Renal pelvis (tissue), 4 donors: Measurements from ENCODE around the gene ZFP36L1. TPM values are rescaled to one million over a fixed set of nuclear protein-coding genes. Genes with fewer than 3 reads are reported as not detected.

ENCODE experiments used
- DNase-seq: peaks from one replicate; pipeline ENCODE4 v3.0.0-alpha.2; 2013
- polyA plus RNA-seq, 3 donors: library from polyadenylated mRNA; unstranded; fragments of 120-200 nt; gene quantifications; one replicate each; pipeline ENCODE4 v1.2.1, GENCODE V29; 2013; ENCODE audit not compliant: insufficient read length in 3 of 3

The ZFP36L1 gene
- polyA plus RNA-seq, 3 donors = 230 to 248 (median 235) TPM

GRCh38 chr14:68819260-68819691, 26.4 kb upstream of the ZFP36L1 start:
- peak; percentile 41 for DNase-seq

GRCh38 chr14:68817506-68818212, 24.8 kb upstream of the ZFP36L1 start:
- no peak for DNase-seq

- no peak for DNase-seq
Observed at GRCh38 chr14:68816943-68817430, 24.1 kb upstream of the ZFP36L1 start.

- peak; percentile 92 for DNase-seq
Observed at GRCh38 chr14:68816183-68816942, 23.5 kb upstream of the ZFP36L1 start.

DNA sequence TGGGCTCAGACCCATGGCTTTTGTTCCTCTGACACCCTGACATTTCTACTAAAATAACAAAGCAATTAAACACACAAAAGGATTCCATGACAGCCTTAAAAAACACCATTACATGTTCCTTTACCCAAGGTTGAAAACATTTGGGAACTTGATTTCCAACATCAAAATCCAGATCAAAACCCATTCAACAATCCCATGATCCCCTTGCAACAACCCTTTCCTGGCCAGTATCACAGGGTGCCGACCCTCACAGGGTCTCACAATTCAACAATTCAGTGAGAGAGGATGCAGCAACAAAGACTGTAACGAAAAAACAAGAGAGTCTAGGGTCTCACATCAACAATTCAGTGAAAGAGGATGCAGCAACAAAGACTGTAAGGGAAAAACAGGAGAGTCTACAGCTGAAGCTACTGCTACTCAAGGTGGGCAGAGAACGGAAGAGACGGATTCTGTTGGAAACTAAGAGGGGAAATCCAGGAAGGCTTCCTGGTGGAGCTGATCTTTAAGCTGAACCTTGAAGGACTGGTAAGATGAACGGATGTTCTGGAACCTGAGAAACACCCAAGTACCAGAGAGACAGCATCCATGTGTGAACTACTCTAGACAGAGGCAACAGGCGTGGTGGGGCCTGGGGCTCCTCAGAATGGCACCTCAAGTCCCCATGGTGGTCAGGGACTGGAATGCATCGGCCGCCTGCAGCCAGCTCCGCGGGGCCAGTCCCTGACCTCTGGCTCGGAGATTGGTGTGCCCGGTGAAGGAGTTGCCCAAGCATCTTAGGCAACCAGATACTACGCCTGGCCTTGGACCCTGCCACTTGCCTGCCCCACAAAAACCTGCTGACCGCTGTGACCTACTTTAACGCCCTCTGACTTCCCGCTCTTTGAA, 22.7 kb upstream of the ZFP36L1 start:
- no peak for DNase-seq

GRCh38 chr14:68814539-68815297, 21.9 kb upstream of the ZFP36L1 start:
- DNase-seq = peak; percentile 94

- DNase-seq = no peak
Observed at GRCh38 chr14:68814238-68814538, 21.3 kb upstream of the ZFP36L1 start.

- no peak for DNase-seq
Observed at GRCh38 chr14:68813318-68813838, 20.5 kb upstream of the ZFP36L1 start.

- no peak for DNase-seq
Observed at GRCh38 chr14:68811171-68811570, 18.3 kb upstream of the ZFP36L1 start.

DNA sequence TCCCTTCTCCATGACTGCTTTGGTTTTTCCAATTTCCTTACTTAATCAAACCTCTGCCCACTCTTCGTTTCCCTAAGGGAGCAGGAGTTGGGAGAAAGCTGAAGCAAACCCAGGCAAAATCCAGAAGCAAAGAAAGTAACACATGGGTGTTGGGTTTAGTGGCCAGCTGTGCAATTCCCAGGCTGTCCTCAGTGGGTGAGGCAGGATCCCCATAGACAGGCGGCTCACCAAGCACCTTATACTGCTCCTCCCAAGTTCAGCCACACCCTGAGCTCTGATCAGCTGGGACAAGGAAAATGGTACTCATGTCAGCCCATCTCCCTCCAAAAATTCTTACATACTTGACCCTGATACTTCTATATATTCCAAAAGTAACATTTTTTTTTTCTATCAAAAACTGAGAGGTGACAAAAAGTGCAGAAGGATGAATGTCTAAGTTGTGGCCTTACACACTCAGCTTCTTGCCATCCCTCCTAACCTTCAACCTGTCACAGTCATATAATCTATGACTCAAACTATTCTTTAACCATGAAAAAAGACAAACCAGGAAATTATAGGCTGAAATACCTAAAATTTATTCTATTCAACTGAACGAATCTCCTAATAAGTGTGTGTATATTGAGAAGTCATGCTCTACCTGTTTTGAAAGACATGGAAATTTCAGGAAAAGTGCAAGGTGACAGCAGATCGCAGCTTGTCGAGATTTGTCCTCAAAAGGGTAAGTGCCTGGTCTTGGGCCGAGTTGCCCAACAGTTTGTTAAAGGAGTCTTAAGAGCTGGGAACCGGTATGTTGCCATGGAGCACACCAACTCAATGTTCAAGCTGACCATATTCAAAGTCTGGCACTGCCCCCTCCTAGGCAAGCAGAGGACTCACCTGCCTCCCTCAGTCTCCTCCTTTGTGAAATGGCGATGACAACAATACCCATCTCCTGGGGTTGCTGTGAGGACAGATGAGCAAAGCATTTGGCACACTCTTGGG, 17.6 kb upstream of the ZFP36L1 start:
- no peak for DNase-seq

DNA sequence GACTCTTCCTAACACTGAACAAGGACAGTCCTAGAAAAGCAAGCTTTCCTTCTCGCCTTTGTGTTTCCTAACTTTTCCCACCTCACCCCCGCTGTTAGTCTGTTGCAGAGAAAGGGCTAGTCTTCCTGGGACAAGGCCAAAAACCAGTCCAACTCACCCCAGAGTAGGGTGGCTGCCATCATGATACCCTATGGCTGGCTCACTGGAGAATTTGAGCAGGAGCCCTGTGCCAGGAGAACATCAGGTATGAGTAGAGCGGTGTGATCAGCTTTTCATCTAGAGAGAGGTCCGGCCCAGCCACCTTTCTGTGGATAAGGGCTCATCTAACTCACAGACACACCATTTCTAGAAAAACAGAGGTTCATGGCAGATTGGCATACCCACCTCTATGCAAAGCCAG, 16.7 kb upstream of the ZFP36L1 start:
- no peak for DNase-seq

DNA sequence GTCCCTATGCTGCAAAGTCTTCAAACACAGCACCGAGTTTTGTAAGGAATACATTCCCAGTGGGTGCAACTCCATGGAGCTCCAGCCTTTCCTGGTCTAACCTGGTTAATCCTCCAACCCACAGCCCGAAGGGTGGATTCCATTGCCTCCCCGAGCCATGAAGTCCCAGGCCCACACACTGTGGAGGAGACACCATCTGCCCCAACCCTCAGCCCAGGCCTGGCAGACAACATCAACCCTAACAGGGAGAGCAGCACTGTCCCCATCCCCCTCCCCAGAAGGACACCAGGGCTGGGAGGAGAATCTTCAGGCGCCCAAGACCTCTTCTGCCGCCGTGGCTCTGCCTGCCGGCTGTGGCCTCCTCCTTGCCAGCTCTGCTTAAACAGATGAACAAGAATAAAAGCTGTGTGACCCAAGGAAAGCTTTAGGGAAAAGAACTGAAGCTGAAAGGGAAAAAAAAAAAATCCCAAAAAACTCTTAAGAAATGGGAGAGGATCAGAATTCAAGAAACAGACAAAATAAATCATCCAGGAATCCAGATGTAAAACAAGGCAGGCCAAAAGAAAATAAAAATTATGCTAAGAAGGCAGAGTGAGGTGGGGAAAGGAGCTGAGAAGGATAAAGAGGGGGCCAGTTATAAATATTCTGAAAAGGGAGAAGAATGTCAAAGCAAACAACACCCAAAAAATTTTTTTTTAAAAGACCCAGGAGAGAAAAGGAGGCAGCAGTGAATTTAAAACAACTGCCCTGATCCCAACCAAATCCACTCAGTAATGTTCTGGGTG, 16.0 kb upstream of the ZFP36L1 start:
- no peak for DNase-seq

GRCh38 chr14:68807987-68808386, 15.1 kb upstream of the ZFP36L1 start:
- no peak for DNase-seq

- peak; percentile 80 for DNase-seq
Observed at GRCh38 chr14:68807148-68807600, 14.3 kb upstream of the ZFP36L1 start.

GRCh38 chr14:68806526-68807147, 13.8 kb upstream of the ZFP36L1 start:
- DNase-seq = no peak

DNA sequence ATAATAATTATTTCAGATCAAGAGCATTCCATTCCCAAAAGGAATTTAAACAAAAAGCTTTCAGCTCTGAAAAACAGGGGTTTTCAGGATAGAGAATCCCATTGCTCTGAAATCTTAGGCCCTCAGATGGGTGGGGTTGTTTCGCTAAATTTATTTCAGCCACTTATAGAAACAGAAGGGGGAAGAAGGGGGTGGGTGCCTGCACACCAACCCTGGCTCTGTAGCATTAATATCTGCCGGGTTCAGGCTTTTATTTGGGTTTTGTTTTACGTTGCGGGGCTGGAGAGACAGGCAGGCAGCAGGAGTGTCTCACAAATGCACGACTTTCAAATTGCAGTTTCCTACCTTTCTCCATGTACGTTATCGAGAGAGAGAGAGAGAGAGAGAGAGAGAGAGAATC, 12.5 kb upstream of the ZFP36L1 start:
- DNase-seq = no peak

DNA sequence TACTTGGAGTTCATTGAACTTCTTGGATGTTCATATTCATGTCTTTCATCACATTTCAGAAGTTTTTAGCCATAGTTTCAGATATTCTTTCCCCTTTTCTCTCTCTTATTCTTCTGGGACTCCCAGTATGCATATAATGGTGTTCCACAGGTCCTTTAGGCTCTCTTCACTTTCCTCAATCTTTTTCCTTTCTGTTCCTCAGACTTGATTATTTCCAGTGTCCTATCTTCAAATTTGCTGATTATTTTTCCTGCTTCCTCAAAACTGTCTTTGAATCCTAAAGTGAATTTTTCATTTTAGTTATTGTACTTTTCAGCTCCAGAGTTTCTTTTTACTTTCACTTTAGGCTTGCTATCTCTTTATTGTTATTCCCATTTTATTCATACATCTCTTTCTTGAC, 8.8 kb upstream of the ZFP36L1 start:
- no peak for DNase-seq

- no peak for DNase-seq
Observed at GRCh38 chr14:68800953-68801352, 8.1 kb upstream of the ZFP36L1 start.

DNA sequence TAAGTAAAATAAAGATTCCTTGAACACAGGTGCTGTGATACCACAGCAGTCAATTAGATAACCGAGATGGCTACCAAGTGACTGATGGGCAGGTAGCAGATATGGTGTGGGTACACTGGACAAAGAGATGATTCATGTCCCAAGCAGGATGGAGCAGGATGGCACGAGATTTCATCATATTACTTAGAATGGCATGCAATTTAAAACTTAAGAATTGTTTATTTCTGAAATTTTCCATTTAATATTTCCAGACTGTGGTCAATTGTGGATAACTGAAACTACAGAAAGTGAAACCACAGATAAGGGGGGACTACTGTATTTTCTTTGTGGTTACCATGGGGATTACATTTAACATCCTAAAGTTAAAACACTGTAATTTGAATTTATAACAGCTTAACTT, 7.5 kb upstream of the ZFP36L1 start:
- DNase-seq = no peak
